ENCODE data around the gene CRTC1.
"Not testable (repeated sequence)": the region's sequence is repeated elsewhere in the genome, so short reads cannot be mapped to it uniquely, and the experiment has no call there.

CRTC1 gene

GRCh38 chr19:18815673-18816072 lies 132.2 kb downstream of the CRTC1 start:
- DNase-seq = no peak

GRCh38 chr19:18816645-18817044 lies 133.2 kb downstream of the CRTC1 start:
- not testable (repeated sequence) for DNase-seq

GRCh38 chr19:18817574-18817973 lies 134.1 kb downstream of the CRTC1 start:
- DNase-seq = no peak

DNA sequence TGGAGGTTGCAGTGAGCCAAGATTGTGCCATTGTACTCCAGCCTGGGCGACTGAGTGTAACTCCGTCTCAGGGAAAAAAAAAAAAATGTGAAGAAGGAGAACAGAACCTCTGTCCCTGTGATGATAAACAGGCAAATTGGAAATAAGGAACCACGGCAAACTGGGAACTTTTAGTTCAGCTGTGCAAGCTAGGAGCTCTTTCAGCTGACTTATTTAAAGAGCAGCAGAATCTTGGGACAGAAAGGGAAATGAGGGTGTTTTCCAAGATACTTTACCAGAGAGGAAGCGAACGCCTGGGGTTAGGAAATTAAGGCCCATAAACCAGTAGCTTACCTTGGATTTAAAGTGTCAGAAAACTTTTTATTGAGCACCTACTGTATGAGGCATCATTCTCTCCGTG lies 145.3 kb downstream of the CRTC1 start:
- DNase-seq = no peak

DNA sequence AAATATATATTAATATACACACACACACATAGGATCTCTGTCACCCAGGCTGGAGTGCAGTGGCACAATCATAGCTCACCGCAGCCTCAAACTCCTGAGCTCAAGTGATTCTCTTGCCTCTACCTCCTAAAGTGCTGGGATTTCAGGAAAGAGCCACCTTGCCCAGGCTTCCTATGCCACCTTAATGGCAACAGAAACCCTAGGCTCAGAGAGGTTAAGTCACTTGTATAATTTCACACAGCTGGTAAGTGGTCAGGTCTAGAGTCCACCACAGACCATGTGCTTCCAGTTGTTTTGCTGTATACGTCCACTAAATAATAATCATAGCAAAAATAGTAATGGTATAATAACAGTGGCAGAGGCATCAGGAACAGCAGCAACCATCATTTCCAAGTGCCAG lies 147.0 kb downstream of the CRTC1 start:
- DNase-seq = no peak

GRCh38 chr19:18831524-18832305 lies 148.2 kb downstream of the CRTC1 start, which contains the start of gene UPF1:
TSS of gene UPF1 (plus strand) at chr19:18831959. CDS start at chr19:18832210, 251 bp downstream.
- peak; percentile 94 for DNase-seq

Data from activated CD4-positive, alpha-beta T cell treated with anti-CD3 and anti-CD28 coated beads for 1 hour (primary cell).